A673 (cell line): ENCODE results near the gene AP2A1. TPM values are rescaled to one million over a fixed set of nuclear protein-coding genes. Genes with fewer than 3 reads are reported as not detected.

Source experiments
- BruUV-seq: library from RNA; stranded (reverse); fragments of 400-500 nt; replicated peaks from 2 replicates; lab custom pipeline; 2021; lab: Mats Ljungman, UMichigan
- CTCF ChIA-PET: fragments of 300-600 bp; sonication (Branson Sonifier 250); formaldehyde crosslinking; loops from one replicate; lab custom pipeline; 2022; ENCODE audit warnings: antibody characterized with exemption; lab: Charles Lee
- POLR2A ChIA-PET: fragments of 300-600 bp; sonication (Branson Sonifier 250); formaldehyde crosslinking; loops from one replicate; lab custom pipeline; 2022; ENCODE audit warnings: antibody characterized with exemption; ENCODE audit not compliant: low non-redundant PET; lab: Charles Lee
- DNase-seq: peaks from one replicate; pipeline ENCODE4 v3.0.0-alpha.2; 2015; ENCODE audit warnings: low spot score
- H3K27ac ChIP-seq: fragments of 200-600 bp; sonication (generic); 2 replicates; pipeline ENCODE4 v1.5.1; 2016; ENCODE audit warnings: mixed run types, low read depth, mild to moderate bottlenecking, mixed read lengths, antibody characterized with exemption, low read length; ENCODE audit not compliant: poor library complexity, severe bottlenecking
- H3K27me3 ChIP-seq: fragments of 200-600 bp; sonication (generic); replicated peaks from 2 replicates; pipeline ENCODE4 v1.6.1; 2017; ENCODE audit warnings: mixed run types, low read depth, mild to moderate bottlenecking, mixed read lengths, antibody characterized with exemption, low read length; ENCODE audit not compliant: insufficient read depth, poor library complexity
- H3K36me3 ChIP-seq: fragments of 200-600 bp; sonication (generic); 2 replicates; pipeline ENCODE4 v1.6.1; 2016; ENCODE audit warnings: mixed run types, mild to moderate bottlenecking, mixed read lengths, antibody characterized with exemption, low read length; ENCODE audit not compliant: insufficient read depth, poor library complexity, severe bottlenecking
- H3K4me1 ChIP-seq: fragments of 200-600 bp; sonication (generic); 2 replicates; pipeline ENCODE4 v1.6.1; 2017; ENCODE audit warnings: mixed run types, mild to moderate bottlenecking, mixed read lengths, antibody characterized with exemption, low read length; ENCODE audit not compliant: insufficient read depth, poor library complexity, severe bottlenecking
- H3K4me3 ChIP-seq: fragments of 200-600 bp; sonication (generic); 2 replicates; pipeline ENCODE4 v1.5.1; 2016; ENCODE audit warnings: low read depth, mixed run types, mild to moderate bottlenecking, mixed read lengths, low read length; ENCODE audit not compliant: poor library complexity, severe bottlenecking
- H3K9me3 ChIP-seq: fragments of 200-600 bp; sonication (generic); 2 replicates; pipeline ENCODE4 v1.6.1; 2016; ENCODE audit warnings: mixed run types, low read depth, mild to moderate bottlenecking, mixed read lengths, antibody characterized with exemption, low read length; ENCODE audit not compliant: poor library complexity, severe bottlenecking
- EZH2 ChIP-seq: fragments of 200-600 bp; sonication (generic); IDR thresholded peaks from 2 replicates; pipeline ENCODE4 v1.6.1; 2017; ENCODE audit warnings: borderline replicate concordance, low read depth, mild to moderate bottlenecking, mixed read lengths, antibody characterized with exemption, low read length; ENCODE audit not compliant: poor library complexity, severe bottlenecking
- intact Hi-C: fragments of 100-400 bp; cut with micrococcal nuclease; formaldehyde crosslinking; loops from one replicate; pipeline ENCODE4 v1.10.0; 2022; ENCODE audit not compliant: unreplicated experiment
- total RNA-seq: library from RNA; stranded (reverse); gene quantifications from 2 replicates; pipeline ENCODE4 v1.2.3, GENCODE V29; 2021
- TF ChIP-seq, protein P1 (sequence below): fragments of 300-800, 200-600 bp; sonication (generic); conservative IDR thresholded peaks from 2 replicates; pipeline ENCODE4 v1.5.1; 2017; ENCODE audit warnings: low read depth, mild to moderate bottlenecking, antibody characterized with exemption, low read length, moderate library complexity, mixed read lengths

AP2A1 gene
- total RNA-seq, 1 experiment from 2014 or later, result 80.1 TPM

DNA sequence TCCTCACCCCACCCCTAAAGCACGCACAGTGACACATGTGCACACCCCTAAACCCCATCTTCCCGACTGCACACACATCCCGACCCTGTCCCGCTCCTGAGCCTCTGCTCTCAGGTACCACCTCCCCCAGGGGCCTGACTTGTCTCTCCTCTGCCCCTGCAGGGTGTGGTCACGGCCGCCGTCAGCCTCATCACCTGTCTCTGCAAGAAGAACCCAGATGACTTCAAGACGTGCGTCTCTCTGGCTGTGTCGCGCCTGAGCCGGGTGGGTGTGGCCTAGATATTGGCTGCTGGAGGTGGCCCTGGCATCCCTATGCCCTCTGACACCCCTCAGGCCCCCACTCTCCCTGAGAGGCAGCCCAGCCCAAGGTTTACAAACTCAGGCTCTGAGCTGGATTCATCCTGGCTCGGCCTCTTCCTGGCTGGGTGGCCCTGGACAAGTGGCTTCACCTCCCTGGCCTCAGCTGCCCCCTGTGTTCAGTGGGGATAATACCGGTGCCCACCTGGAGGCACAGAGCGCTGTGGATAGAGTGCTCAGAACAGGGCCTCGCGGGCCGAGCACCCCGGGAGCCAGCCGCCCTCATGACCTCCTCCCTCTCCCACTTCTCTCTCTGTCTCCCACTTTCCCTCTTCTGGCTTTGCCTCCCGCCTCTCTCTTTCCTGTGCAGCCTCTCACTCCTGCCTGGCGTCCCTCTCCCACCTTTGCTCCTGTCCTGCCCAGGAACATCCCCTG lies 26.2 kb downstream of the AP2A1 start:
- Histone ChIP-seq H3K27me3 (no peaks in the 10 kb centered on the region), H3K27ac (no peak overlapping the region), H3K4me1 (no peaks in the 10 kb centered on the region), H3K4me3 (no peak overlapping the region), H3K9me3 (no peaks in the 10 kb centered on the region), H3K36me3 (peaks cover 24% of the 10 kb centered on the region)
- intact Hi-C loops, result no loop called here
- no peak for TF ChIP-seq EZH2
- TF ChIP-seq, protein P1, sequence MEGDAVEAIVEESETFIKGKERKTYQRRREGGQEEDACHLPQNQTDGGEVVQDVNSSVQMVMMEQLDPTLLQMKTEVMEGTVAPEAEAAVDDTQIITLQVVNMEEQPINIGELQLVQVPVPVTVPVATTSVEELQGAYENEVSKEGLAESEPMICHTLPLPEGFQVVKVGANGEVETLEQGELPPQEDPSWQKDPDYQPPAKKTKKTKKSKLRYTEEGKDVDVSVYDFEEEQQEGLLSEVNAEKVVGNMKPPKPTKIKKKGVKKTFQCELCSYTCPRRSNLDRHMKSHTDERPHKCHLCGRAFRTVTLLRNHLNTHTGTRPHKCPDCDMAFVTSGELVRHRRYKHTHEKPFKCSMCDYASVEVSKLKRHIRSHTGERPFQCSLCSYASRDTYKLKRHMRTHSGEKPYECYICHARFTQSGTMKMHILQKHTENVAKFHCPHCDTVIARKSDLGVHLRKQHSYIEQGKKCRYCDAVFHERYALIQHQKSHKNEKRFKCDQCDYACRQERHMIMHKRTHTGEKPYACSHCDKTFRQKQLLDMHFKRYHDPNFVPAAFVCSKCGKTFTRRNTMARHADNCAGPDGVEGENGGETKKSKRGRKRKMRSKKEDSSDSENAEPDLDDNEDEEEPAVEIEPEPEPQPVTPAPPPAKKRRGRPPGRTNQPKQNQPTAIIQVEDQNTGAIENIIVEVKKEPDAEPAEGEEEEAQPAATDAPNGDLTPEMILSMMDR, result no peak
- CTCF ChIA-PET, result no interaction called here
- no peak for DNase-seq
- POLR2A ChIA-PET, result no interaction called here
- BruUV-seq, result no TSS peak

- H3K4me1 ChIP-seq, result no peaks in the 10 kb centered on the region
- ChIA-PET CTCF (no interaction called here), POLR2A (no interaction called here)
- intact Hi-C loops, result no loop called here
- DNase-seq, result no peak
- H3K27ac ChIP-seq, result no peak overlapping the region
- H3K36me3 ChIP-seq, result peaks cover 24% of the 10 kb centered on the region
- no peaks in the 10 kb centered on the region for H3K27me3 ChIP-seq
- no peak overlapping the region for H3K4me3 ChIP-seq
- TF ChIP-seq EZH2, result no peak
- TF ChIP-seq, protein P1, result no peak
- no TSS peak for BruUV-seq
- no peaks in the 10 kb centered on the region for H3K9me3 ChIP-seq
Measured at GRCh38 chr19:49793561-49793840, 26.7 kb downstream of the AP2A1 start.

DNA sequence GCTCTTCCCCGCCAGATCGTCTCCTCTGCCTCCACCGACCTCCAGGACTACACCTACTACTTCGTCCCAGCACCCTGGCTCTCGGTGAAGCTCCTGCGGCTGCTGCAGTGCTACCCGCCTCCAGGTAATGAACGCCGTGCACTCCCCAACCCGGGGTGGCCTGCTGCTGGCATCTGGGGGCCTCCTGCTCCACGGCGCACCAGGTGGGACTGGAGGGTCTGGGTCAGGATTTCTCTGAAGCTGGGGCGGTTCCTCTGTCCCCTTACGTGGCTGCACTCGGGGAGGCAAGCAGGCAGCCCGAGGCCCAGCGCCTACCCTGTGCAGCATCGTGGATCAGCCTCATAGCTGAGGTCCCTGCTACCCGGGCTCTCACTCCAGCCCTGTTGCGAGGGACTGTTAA lies 28.8 kb downstream of the AP2A1 start:
- TF ChIP-seq EZH2, result no peak
- no peak overlapping the region for H3K4me3 ChIP-seq
- intact Hi-C loops, result no loop called here
- no peak for DNase-seq
- CTCF ChIA-PET, result no interaction called here
- H3K27me3 ChIP-seq, result no peaks in the 10 kb centered on the region
- no TSS peak for BruUV-seq
- H3K36me3 ChIP-seq, result peaks cover 33% of the 10 kb centered on the region
- POLR2A ChIA-PET, result no interaction called here
- H3K4me1 ChIP-seq, result no peaks in the 10 kb centered on the region
- no peaks in the 10 kb centered on the region for H3K9me3 ChIP-seq
- no peak overlapping the region for H3K27ac ChIP-seq

- CTCF ChIA-PET, result no interaction called here
- intact Hi-C loops, result no loop called here
Measured at GRCh38 chr19:49798574-49798973, 31.8 kb downstream of the AP2A1 start.

More at GRCh38 chr19:49798574-49798973, 31.8 kb downstream of the AP2A1 start:
- POLR2A ChIA-PET, result no interaction called here
- no TSS peak for BruUV-seq
- Histone ChIP-seq H3K27me3 (no peaks in the 10 kb centered on the region), H3K36me3 (peaks cover 31% of the 10 kb centered on the region), H3K4me3 (no peak overlapping the region), H3K4me1 (peaks cover 9% of the 10 kb centered on the region), H3K27ac (no peak overlapping the region), H3K9me3 (no peaks in the 10 kb centered on the region)
- DNase-seq, result no peak
- TF ChIP-seq EZH2, result no peak
- TF ChIP-seq, protein P1, result no peak
